Fibroblast of peridontal ligament (primary cell): Measurements from ENCODE around the gene GALNT18.

Source experiments
- DNase-seq: peaks from one replicate; pipeline ENCODE4 v3.0.0-alpha.2; 2010; ENCODE audit errors: extremely low read depth

GALNT18 gene

DNA sequence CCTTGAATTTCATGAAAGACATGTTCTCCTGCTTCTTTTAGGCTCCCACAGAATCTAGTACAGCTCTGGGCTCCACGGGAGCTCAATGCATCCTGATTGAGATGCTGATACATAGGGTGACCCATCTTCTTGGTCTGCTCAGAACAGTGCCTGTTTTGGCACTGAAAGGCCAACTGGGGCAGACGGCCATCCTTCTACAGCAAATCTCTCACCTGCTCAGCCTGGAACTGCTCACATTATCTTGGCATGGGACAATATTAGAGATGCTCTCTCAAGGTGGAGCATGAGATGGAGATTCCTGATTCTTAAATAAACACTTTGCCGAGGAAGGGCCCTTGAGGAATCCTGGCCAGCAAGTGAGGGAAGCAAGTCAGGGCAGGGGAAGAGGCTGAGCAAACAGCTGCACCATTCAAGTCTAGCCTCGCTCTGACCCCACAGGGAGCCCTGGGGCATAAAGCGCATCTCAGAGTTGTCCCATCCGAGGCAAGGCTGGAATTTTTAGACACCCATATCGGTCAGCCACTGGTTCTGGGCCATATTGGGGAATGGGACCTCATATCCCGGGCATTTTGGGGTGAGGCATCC, 210.3 kb downstream of the GALNT18 start:
- DNase-seq = no peak

DNA sequence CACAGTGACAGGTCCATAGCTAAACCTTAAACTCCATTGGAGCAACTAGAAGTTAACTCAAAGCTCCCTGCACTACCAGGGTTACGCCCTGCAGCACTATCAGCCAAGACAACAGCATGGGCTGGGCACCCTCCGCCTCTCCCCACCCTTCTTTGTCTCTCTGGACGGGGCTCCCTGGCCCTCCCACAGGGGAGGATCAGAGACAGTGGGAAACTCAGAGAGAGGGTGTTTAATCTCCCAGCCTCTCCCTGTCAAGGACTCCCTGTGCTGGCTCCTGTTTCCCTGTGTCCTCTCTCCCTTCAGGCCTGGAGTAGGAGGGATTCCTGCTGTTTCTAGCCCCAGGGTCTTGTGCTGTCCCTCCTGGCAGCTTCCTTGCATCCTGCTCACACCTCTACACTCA, 211.9 kb downstream of the GALNT18 start:
- DNase-seq = no peak

DNA sequence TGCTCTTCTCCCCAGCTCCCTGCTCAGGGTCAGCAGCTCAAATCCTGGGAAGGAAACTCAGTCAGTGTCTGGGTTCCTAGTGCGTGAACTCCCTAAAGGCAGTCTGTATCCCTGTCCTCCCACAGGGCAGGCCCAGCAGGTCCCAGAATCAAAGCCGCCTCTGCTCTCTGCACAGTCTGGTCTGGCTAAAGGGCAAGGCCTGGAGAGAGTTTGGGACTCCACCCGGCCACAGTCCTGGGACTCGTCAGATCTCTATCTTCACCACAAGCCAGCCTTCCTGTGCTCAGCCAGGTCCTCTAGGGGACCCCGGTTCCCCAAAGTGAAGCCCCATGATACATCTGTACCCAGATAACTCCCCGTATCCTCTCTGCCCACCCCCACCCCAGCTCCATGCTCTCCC, 212.6 kb downstream of the GALNT18 start:
- no peak for DNase-seq

DNA sequence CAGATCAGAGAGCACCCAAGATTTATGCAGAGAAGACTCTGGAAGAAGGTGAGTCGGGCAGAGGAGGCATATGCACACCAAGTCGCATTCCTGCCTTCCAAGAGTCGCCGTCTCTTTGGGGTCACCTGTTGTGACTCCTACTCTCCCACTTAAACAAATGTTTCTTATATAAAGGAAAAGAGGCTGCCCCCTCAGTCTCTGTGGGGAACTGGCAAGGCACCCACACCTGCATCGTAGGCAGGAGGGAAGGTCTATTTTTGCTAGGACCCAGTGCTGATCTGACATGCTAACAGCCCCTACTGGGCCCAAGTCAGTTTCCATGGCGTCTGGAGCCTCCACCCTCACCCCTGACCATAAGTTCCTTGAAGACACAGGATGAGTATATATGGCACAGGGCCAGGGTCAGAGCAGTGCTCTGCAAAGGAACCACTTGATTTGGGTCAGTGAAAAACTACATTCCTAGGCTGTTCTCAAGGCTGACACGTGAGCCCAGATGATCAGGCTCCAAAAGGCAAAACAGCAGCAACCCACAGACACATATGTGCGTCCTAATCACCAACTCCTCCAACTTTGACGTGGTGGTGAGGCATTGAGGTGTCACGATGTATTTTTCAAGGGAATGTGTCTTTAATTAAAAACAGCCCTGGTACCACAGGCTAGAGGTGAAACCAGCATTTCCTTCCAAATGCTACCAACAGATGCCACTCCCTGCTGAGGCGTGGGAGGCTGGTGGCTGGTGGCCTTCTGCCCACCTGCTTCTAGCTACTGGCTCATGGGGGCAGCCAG, 213.2 kb downstream of the GALNT18 start:
- peak; percentile 45 for DNase-seq

DNA sequence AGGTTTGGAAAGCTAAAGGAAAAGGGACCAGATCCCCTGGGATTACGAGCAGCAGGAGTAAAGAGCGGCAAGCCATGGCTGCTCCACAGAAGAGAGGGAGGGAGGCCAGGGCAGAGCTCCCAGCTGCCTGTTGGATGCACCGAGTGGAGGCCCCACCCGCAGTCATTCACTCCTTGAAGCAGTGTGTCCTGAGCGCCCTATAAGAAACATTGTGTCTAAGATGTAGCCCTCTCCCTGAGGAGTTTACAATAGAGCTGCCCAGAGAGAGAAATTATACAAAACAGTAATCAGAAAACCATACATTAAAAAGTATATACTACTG, 214.1 kb downstream of the GALNT18 start:
- DNase-seq = no peak

DNA sequence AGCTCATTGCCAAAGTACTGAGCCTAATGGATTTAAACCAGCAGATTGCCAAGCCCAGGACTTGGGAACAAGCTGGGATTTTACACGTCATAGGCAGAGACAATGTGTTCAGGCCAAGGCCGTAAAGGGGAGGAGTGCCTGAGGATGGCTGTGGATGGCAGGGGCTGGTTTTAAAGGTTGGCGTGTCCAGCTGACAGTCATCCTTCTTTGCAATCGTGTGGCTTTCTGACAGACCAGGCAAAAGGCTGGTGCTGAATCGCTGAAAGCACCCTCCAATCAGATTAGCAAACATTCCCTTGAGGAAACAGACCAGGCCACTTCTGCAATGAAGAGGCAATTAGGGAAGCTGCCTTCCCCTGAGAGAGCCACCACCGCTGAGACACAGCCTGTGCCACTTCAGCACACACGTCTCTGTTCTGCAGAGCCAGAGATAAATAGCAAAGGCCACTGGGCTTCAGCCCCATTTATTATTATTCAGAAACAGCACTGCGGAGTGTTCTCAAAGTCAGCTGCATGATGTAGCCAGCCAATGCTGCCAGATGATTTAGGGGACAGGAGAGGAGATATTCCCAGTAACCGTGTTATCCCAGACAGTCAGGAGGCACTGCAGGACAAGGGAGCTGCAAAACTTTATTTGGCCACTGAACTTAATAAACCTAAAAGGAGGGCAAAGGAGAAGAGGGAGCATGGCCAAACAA, 214.6 kb downstream of the GALNT18 start:
- no peak for DNase-seq

DNA sequence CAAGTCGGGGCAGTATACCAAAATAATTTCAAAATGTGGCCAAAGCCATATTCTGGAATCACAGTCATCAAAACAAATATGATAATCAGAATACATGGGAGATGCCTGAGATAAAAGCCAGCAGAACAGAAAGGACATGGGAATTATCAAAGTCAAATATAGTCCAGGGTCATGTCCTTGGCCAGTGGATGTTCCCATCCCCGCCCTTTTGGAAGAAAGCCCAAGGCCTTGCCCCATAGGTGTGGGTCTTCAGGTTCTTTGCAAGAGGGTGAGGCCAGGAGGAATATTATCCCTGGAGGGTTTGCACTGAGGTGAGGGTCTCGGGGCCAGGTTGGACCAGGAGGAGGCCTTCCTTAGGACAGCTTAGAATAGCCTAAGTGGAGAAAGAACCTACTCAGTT, 215.2 kb downstream of the GALNT18 start:
- no peak for DNase-seq

DNA sequence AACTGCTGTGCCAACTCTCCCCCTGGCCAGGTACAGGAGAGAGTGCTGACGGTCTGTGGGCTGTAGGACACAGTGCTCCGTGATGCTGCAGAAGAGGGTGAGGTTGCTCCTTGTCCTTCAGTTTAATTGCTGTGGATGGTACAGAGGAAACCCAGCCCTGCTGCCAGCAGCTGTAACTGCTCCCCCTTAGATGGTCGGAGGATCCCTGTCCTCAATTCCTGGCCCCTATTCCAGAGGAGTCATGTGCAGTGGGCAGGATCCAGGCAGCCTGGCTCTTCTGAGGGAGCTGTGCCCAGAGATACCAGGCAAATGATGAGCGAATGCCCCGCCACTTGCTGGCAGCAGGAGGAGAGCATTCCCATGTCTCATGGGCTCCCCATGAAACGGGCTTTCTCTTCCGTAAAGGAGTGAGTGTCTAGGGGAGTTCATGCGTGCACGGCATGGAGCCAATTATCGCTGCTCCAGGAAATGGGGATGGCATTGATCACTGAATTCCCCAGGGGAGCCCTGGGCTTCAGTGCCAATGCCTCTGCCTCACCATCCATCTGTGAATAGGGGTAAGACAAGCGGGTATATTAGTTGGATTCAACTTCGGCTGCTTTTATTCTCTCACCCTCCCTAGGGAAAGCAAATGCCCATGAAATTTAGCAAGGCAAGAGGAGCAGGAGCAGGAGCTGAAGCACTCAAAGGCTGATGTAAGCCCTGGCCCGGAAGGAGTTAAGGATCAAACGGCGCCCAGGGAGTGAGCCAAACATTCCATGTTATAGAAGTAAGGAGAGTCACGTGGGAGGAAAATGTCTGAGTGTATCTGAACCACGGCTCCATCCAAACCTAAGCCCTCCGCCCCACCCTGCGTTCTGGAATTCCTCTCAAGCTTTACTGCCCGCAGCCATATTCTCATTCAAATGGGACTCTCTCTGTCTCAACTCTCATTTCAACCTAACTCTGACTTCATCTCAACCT, 217.8 kb downstream of the GALNT18 start:
- DNase-seq = peak; percentile 46

DNA sequence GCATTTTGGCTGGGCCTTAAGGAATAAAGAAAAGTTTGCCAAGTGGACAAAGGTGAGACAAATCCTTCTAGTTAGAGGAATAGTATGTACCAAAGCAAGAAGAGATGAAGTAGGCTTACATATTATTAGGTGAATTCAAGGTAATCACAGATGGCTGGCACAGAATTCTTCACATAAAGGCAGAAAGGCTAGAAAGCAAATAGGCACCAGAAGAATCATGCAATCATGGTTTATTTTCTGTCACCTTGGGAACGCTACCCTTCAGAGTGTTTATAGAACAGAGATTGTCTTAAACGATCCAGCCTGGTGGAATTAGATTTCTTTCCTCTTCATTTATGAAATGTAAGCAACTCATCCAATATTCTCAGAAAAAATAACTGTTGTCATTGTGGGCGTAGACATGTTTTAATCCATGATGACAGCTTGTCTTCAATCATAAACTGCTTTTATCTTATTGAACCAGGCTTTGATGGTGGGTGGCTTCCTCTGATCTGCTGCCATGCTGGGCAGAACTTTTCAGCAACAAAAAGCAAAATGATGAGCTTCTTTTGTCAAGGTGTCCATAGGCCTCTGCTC, 219.8 kb downstream of the GALNT18 start:
- DNase-seq = no peak

DNA sequence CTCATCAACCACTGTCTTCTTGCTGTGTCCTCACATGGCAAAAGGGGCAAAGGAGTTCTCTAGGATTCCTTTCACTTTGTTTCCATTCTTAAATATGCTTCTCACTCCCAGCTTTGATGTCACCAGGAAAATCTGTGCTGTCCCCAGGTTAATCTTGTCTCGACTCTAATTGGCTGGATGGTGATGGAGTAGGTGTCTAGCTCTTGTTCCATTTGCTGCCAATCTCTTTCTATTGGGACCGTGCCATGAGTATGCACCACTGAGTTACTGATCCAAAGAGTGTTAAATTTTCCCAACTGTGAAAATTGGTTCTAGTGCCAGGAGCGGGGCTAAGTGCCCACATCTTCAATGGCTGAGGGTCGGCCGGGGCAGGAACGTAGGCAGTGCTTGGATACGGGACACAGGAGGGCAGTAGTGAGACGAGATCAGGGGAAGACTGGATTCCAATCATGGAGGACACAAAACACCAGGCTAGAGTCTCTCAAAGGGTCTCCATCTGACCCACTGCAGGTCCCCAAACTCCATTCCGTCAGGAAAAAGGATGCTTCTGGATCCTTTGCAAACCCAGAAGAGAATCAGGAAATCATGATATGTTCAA, 221.1 kb downstream of the GALNT18 start:
- no peak for DNase-seq

DNA sequence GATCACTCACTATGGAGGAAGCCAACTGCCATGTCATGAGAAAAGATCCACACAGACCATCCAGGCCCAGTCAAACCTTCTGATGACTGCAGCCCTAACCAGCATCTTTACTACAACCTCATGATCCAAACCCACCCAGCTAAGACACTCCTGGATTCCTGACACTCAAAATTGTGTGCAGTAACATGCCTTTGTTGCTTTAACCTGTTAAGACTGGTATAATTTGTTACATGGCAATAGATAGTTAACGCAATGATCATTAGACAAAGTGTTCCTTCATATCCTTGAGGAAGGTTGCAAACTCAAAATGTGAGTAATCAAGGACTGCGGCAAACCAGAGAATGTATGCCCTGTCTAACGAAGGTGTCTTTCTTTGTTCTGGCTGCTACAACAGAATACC, 221.7 kb downstream of the GALNT18 start:
- no peak for DNase-seq

DNA sequence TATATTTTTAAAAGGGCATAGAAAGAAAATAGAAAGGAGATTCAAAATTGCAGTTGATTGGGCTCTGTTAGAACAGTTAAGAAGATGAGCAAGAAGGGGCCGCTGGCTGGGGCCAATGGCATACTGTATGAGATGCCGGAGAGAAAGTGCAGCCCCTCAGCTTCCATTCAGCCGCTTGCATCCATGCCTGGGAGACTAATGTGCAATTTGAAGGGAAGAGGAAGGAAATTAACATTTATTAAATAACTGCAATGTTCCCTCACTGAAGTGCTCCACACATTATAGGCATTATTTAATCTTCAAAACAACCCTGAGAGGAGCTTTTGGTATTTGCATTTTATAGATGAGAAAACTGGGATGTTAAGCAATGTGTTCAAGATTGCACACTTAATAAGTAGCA, 224.0 kb downstream of the GALNT18 start:
- DNase-seq = no peak

DNA sequence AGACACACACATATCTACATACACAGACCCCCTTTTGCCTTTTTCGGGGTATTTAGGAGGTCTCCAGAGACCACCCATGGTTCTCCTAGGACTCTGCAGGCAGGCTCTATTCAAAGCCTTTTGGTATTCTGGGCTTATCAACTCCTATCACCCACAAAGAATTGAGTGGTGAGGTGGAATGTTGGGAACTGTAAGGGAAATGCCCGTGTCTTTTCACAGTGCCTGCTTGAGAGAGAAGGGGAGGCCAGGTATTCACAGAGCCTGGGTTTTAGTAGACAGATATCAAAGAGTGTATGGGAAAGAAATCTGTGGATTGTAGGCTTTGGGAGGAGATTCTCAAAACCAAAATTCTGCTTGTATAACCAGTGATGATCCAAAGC, 224.8 kb downstream of the GALNT18 start:
- no peak for DNase-seq

DNA sequence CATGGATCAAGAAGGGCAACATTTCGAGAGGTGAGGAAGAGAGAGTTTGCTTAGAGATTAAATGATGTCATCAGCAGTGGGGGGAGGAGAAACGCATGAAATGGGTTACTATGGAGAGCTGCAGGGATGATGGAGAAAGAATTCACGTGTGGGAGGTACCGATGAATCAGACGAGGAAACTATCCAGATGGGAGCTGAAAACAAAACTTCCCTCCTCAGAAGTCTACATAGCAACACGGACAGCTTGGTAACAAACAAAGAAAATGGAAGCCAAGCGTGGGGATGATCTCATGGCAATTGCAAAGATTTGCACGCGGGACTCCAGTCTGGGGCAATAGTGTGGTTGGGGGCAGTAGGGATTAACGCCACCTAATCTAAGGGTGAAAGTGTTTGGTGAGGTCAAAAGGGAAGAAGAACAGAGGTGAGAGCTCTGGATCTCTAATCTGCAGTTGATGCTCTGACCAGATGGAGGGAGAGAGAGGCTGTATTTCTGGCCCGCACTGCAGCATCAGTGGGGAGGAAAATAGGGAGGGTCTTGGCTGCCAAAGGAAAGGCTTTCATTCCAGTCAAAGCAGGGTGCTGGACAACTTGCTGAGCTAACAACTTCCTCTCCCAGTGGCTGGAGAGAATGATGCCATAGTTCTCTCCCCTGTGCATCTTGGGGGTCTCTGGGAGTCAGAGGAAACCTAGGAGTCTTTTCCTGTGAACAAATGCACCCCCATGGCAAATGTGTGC, 225.3 kb downstream of the GALNT18 start:
- peak; percentile 45 for DNase-seq

DNA sequence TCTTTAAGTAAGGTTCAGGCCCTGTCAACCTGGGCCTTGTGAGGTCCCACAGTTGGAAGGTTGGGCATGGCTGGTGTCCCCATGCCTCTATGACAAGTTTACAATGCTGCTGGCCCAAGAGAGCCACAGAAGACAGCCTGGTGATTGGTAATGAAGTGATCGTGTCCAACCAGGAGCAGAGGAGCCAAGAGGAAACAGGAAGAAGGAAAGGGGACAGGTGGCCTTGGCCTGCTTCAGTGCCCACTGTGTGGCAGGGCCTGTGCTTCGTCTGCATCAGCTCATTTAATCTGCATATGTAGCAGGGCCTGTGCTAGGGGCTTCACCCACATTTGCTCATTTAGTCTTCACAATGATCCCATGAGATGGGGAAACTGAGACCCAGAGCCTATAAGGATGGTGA, 226.7 kb downstream of the GALNT18 start:
- no peak for DNase-seq

DNA sequence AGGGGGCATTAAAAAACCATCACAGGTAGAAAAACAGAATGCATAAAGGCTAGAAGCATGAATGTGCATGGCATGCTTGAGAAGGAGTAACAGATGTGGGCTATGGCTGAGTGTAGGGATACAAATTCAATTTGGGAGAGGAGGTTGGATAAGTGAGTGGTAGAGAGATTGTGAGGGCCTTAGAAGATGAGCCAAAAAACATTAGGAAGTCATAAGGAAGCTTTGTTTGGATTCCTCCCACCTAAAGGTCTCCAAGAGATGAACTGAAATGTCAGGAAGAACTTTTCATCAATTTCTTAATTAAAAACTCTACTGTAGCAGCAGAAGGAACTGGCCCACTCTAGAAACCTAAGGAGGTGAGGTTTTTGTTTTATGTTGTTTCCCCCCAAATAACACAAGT, 227.6 kb downstream of the GALNT18 start:
- DNase-seq = no peak

DNA sequence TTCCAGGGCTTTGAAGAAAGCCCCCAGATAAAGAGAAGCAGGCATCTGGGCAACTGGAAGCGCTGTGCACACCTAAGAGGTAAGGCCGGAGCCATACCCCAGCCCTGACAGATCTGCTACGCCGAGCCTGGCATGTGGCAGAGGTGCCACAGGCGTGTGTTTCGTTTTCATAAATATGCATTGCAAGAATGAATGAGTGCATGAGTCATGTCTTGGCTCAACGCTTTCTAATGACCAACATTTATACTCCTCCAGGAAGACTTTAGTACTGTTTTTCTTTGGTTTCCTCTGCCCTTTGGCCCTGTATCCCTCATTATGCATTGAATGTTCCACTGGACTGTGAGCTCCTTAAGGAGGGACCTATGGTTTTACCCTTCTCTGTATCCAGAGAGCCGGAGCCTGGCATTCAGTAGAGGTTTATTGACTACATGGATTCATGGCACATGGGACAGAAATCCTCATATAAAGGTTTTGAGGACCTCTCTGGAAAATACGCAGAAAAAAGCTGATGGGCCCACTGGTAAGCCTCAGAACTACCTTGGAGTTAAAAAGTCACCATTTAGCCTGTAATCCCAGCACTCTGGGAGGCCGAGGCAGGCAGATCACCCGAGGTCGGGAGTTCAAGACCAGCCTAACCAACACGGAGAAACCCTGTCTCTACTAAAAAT, 229.9 kb downstream of the GALNT18 start:
- peak; percentile 65 for DNase-seq

DNA sequence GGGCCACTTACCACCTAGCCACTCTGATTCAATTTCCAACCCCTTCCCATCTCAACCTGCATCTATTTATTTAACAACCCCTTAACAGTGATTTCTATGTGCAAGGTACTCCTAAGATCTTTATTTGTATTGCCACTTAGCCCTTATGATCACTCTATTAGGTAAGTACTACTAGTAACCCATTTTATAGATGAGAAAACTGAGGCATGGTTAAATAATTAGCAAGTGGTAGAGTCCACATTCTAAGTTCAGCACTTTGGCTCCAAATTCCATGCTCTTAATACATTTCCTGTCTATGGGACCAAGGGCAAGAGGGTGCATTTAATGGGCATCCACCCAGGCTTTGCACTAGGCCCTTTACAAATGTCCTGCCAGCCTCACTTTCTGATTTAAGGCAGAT, 230.6 kb downstream of the GALNT18 start:
- no peak for DNase-seq

DNA sequence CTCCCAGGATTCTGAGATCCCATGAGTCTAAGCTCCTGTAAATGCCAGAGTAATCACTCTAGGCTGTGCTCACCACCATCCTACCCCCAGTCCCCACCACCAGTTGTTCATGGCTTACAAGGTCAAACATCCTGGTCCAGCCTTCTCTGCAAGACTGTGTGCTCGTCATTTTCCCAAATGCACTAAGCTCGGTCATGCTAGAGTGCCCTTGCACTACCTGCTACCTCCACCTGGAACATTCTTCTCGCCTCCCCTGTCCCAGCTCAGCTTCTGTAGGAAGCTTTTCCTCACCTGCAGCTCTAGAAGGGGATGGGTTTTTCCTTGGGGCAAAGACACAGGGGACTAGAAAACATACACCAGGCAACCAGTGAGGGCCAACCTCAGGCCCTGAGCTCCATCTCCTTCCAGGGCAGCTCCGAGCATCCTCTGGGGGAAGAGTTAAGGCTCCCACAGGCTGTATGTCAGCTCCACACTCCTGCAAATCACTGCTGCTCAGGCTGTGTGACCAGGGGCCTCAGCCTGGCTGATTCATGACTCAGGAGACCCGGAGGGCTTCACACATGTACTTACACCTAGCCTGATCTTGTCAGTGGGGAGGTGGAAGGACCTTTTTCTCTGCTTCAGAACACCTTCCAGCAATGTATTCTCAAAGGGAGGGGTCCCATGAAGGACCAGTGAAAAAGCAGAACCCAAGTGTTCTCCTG, 231.6 kb downstream of the GALNT18 start:
- DNase-seq = no peak

DNA sequence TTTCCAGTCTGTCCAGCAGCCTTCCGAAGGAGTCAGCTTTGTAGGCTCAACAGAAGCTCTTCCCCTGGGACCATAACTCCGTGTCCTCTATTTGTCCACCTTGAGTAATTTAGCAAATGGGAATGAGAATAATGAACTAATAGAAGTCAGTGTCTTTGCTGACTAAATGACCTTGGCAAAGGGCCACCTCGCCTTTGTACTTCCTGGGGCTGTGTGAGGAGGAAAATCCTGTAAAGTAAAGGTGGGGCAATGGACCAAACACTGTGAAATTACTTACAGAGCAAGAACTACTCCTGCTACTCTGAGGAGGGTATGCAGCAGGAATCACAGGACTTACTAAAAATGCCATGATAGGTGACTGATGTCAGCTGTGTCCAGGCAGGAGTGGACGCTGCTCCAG, 232.6 kb downstream of the GALNT18 start:
- no peak for DNase-seq
